Smooth muscle cell (in vitro differentiated cells): Measurements from ENCODE around the gene ELN. TPM values are rescaled to one million over a fixed set of nuclear protein-coding genes. Genes with fewer than 3 reads are reported as not detected.
A peak's percentile ranks its signal among the peaks of the same experiment; 100 is the strongest.
"Not testable (repeated sequence)": the region's sequence is repeated elsewhere in the genome, so short reads cannot be mapped to it uniquely, and the experiment has no call there.

ENCODE experiments used
- DNase-seq: peaks from one replicate; lab custom pipeline; 2025; ENCODE audit not compliant: unreplicated experiment; lab: John Stamatoyannopoulos, UW
- H2AFZ ChIP-seq: fragments of 200-600 bp; sonication (generic); 2 replicates; pipeline ENCODE4 v1.6.0; 2016; ENCODE audit warnings: antibody characterized with exemption, low read depth, mild to moderate bottlenecking
- H3F3A ChIP-seq: fragments of 200-600 bp; sonication (generic); 2 replicates; pipeline ENCODE4 v1.6.0; 2017; ENCODE audit warnings: antibody characterized with exemption, low read depth
- H3K27ac ChIP-seq: fragments of 200-600 bp; sonication (generic); 2 replicates; pipeline ENCODE4 v1.5.1; 2016; ENCODE audit warnings: low read depth, mild to moderate bottlenecking
- H3K27me3 ChIP-seq: fragments of 200-600 bp; sonication (generic); 2 replicates; pipeline ENCODE4 v1.6.1; 2016; ENCODE audit warnings: low read depth, mild to moderate bottlenecking
- H3K36me3 ChIP-seq: fragments of 200-600 bp; sonication (generic); 2 replicates; pipeline ENCODE4 v1.5.1; 2016; ENCODE audit warnings: low read depth
- H3K4me1 ChIP-seq: fragments of 200-600 bp; sonication (generic); 2 replicates; pipeline ENCODE4 v1.5.1; 2016; ENCODE audit warnings: low read depth
- H3K4me2 ChIP-seq: fragments of 200-600 bp; sonication (generic); 2 replicates; pipeline ENCODE4 v1.6.0; 2016; ENCODE audit warnings: mild to moderate bottlenecking
- H3K4me3 ChIP-seq: fragments of 200-600 bp; sonication (generic); 2 replicates; pipeline ENCODE4 v1.5.1; 2016; ENCODE audit warnings: mild to moderate bottlenecking
- H3K79me2 ChIP-seq: fragments of 200-600 bp; sonication (generic); 2 replicates; pipeline ENCODE4 v1.6.0; 2016; ENCODE audit warnings: low read depth, mild to moderate bottlenecking
- H3K9ac ChIP-seq: fragments of 200-600 bp; sonication (generic); 2 replicates; pipeline ENCODE4 v1.6.0; 2016; ENCODE audit warnings: low read depth
- H3K9me3 ChIP-seq: fragments of 200-600 bp; sonication (generic); replicated peaks from 2 replicates; pipeline ENCODE4 v1.5.1; 2016; ENCODE audit warnings: low read depth
- H4K20me1 ChIP-seq: fragments of 200-600 bp; sonication (generic); 2 replicates; pipeline ENCODE4 v1.6.0; 2016; ENCODE audit warnings: low read depth
- WGBS: methylation state at CpG from one replicate; pipeline ENCODE4 v1.1.7; 2016; ENCODE audit warnings: low lambda C conversion rate; 5-methylcytosine and 5-hydroxymethylcytosine counted together
- polyA plus RNA-seq: library from polyadenylated mRNA; unstranded; fragments of >200 nt; fragmentation: Nextera tagmentation; extraction: Ambion mirVana; gene quantifications from 2 replicates; pipeline ENCODE4 v1.2.1, GENCODE V29; 2016
- total RNA-seq: library from RNA; depleted of rRNA; stranded (reverse); fragments of >200 nt; gene quantifications from 2 replicates; pipeline ENCODE4 v1.2.3, GENCODE V29; 2014
- TF ChIP-seq, protein P1 (sequence below): fragments of 200-600 bp; sonication (generic); IDR thresholded peaks from 2 replicates; pipeline ENCODE4 v1.5.1; 2017; ENCODE audit warnings: borderline replicate concordance, mild to moderate bottlenecking, antibody characterized with exemption; ENCODE audit not compliant: insufficient read depth, poor library complexity, severe bottlenecking

Gene ELN
- total and polyA plus RNA-seq, 2 experiments from 2014 or later, result 0.13 TPM; not detected in 1

DNA sequence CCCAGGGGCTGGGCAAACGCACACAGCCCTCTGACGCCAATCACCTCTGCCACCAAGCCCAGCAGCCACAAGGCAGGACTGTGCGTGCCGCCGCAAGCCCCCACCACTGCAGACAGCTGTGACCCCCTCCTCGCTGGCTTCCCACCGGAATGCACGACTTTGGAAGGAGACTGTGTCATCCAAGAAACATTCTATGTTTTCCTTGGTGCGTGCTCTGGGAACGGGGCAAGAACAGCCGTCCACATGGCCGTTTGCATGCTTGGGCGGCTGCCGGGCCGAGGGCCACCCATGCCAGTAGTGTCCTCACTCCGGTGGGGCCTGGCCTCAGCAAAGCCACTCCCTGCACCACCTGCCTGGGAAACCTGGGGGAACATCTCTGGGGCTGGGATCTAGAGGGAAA is 17.6 kb upstream of the ELN start:
- Histone ChIP-seq H3K4me2 (no peak overlapping the region), H3K4me3 (no peak overlapping the region), H3F3A (no peaks in the 10 kb centered on the region), H3K36me3 (no peaks in the 10 kb centered on the region), H3K9me3 (no peaks in the 10 kb centered on the region), H3K79me2 (no peaks in the 10 kb centered on the region), H3K27ac (no peak overlapping the region), H3K4me1 (no peaks in the 10 kb centered on the region), H3K9ac (no peak overlapping the region), H3K27me3 (no peaks in the 10 kb centered on the region), H4K20me1 (no peaks in the 10 kb centered on the region), H2AFZ (no peak overlapping the region)
- TF ChIP-seq, protein P1, sequence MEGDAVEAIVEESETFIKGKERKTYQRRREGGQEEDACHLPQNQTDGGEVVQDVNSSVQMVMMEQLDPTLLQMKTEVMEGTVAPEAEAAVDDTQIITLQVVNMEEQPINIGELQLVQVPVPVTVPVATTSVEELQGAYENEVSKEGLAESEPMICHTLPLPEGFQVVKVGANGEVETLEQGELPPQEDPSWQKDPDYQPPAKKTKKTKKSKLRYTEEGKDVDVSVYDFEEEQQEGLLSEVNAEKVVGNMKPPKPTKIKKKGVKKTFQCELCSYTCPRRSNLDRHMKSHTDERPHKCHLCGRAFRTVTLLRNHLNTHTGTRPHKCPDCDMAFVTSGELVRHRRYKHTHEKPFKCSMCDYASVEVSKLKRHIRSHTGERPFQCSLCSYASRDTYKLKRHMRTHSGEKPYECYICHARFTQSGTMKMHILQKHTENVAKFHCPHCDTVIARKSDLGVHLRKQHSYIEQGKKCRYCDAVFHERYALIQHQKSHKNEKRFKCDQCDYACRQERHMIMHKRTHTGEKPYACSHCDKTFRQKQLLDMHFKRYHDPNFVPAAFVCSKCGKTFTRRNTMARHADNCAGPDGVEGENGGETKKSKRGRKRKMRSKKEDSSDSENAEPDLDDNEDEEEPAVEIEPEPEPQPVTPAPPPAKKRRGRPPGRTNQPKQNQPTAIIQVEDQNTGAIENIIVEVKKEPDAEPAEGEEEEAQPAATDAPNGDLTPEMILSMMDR, result no peak
- WGBS, result 82% methylated on average over 16 of the region's 16 CpGs
- DNase-seq, result no peak

DNA sequence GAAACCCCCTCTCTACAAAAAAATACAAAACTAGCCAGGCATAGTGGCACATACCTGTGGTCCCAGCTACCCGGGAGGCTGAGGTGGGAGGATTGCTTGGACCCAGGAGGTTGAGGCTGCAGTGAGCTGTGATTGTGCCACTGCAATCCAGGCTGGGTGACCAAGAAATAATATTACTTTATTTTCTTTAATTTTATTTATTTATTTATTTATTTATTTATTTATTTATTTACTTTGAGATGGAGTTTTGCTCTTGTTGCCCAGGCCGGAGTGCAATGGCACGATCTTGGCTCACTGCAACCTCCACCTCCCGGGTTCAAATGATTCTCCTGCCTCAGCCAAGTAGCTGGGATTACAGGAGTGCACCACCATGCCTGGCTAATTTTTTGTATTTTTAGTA is 16.6 kb upstream of the ELN start:
- not testable (repeated sequence) for H3K27me3 ChIP-seq, H3K4me2 ChIP-seq, H3K4me3 ChIP-seq, H2AFZ ChIP-seq, H4K20me1 ChIP-seq, H3K27ac ChIP-seq, H3F3A ChIP-seq, DNase-seq, H3K9me3 ChIP-seq, H3K4me1 ChIP-seq, H3K79me2 ChIP-seq, H3K36me3 ChIP-seq, H3K9ac ChIP-seq
- 96% methylated on average over 4 of the region's 4 CpGs for WGBS

DNA sequence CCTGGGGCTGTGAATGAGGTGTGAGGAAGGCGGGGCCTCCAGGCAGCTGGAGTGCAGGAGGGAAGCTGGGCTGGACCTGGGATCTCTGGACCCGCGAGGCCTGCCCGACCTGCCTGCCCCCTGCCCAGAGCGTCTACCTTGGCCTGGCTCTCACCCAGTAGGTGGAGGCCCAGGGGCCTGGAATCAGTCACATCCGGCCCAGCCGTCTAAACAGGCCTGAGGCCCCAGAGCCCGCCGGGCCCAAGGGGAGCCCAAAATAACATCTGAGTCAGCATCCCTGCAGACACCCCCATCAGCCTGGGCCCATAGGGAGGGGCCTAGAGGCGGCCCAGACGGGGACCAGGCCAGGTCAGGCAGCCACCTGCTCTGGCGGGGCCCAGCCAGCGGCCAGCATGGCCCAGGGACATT is 15.1 kb upstream of the ELN start:
- WGBS, result 52% methylated on average over 13 of the region's 13 CpGs
- Histone ChIP-seq H3K27ac (no peak overlapping the region), H3K4me1 (no peaks in the 10 kb centered on the region), H3K9ac (no peak overlapping the region), H3K27me3 (no peaks in the 10 kb centered on the region), H3F3A (no peaks in the 10 kb centered on the region), H3K4me2 (peak overlapping the region; percentile 8), H3K79me2 (no peaks in the 10 kb centered on the region), H3K9me3 (no peaks in the 10 kb centered on the region), H4K20me1 (no peaks in the 10 kb centered on the region), H2AFZ (no peak overlapping the region), H3K36me3 (no peaks in the 10 kb centered on the region), H3K4me3 (no peak overlapping the region)
- TF ChIP-seq, protein P1, result no peak
- no peak for DNase-seq

DNA sequence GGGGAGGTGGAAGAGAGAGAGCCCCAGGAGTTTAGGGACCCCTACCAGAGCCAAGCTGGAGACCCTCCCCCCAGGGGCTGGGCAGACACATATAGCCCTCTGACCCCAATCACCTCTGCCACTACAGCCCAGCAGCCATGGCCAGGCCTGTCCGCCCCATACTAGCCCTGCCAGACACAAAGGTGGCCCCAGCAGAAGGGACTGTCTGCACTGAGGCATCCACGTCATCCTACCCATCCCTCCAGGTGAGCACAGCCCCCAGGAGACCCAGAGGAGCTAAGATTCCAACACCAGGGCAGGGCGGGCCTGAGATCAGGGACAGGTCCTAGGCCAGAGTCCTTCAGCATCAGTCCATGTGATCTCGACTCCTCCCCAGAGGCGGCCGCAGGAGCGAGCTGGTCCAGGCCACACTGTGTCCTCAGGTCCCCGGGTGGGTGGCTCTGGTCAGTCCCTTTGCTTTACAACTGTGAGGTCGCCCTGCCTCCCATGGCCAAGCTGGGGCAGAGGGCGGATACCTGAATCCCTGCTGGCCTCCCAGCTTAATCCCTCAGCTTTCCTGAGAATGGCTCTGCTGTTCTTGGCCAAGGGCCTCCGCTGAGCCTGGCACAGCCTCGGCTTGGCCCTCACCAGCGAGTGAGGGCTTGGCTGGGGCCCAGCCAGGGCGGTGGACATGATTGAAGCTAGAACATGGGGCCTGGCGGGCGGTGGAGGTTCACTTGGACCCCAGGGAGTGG is 14.3 kb upstream of the ELN start:
- Histone ChIP-seq H4K20me1 (no peaks in the 10 kb centered on the region), H3K27ac (no peak overlapping the region), H3K4me2 (no peak overlapping the region), H3K79me2 (no peaks in the 10 kb centered on the region), H3K4me1 (no peaks in the 10 kb centered on the region), H3K9me3 (no peaks in the 10 kb centered on the region), H2AFZ (no peak overlapping the region), H3K9ac (no peak overlapping the region), H3K4me3 (no peak overlapping the region), H3K27me3 (no peaks in the 10 kb centered on the region), H3K36me3 (no peaks in the 10 kb centered on the region), H3F3A (no peaks in the 10 kb centered on the region)
- DNase-seq, result no peak
- TF ChIP-seq, protein P1, result no peak
- 92% methylated on average over 16 of the region's 16 CpGs for WGBS
